ENCODE data around the gene ZCWPW2.

ZCWPW2 gene, protein sequence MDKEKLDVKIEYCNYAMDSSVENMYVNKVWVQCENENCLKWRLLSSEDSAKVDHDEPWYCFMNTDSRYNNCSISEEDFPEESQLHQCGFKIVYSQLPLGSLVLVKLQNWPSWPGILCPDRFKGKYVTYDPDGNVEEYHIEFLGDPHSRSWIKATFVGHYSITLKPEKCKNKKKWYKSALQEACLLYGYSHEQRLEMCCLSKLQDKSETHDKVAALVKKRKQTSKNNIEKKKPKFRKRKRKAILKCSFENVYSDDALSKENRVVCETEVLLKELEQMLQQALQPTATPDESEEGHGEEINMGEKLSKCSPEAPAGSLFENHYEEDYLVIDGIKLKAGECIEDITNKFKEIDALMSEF

DNA sequence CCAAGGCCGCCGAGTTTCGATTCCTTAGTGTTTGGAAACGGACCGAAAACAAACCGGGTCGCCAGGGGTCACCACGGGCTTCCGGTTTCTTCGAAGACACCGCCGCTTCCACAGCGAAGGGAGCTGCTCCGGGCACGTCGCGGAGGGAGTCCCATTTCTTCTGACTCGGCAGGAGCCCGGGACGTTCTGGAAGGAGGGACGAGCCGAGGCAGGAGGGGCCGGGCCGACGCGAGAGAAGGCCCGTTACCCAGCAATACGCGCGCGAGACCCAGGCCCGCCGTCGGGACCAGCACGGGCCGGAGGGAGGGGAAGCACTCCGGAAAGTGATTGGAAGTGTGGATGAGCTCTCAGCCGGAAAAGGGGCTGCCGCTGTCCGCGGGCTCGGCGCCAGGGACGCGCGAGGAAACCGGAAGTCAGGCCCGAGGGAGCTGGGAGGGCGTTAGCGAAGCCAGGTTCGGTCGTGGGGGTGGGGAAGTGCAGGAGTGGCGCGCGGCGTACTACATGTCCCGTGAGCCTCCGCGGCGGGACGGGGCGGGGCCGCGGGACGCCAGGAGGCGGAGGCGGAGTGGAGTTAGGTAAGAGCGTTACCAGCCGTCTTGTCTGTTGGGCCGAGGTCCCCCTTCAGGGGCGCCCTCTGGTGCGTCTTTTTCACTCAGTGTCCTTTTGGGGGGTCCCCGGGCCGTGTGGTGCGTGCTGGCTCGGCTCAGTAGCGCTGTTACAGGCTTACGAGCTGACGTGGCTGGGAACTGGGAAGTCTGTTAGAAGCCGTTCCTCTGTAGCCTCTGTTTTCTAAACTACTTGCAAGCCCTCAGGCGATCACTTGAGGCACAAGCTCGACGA is at the start of gene ZCWPW2, which contains the start of gene AZI2:
TSS of gene ZCWPW2 (plus strand) at position 93 of the 840 bp plus-strand sequence. CDS start 64,348 bp downstream, outside the sequence.
TSS of gene AZI2 (minus strand) at position 196 of the 840 bp plus-strand sequence. CDS start 8,207 bp downstream, outside the sequence.
- DNase-seq, result peak; percentile 94

DNA sequence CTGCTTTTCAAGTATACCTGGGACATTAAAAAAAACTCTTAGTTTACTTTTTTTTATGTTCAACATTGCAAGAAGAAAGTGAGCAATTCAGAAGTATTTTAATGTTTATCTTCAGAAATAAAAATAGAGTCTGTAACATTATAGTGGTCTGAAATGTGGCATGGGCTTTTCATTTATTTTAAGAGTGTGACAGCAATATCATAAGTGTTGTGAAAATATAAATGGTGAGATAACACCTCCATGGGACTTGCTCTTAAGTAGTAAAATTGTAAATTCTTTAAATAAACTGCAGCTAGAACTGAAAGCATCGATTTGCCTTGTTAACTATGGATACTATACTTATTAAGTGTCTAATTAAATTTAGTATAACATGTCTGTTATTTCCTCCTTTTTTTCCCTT is 48.8 kb upstream of the ZCWPW2 start:
- no peak for DNase-seq

DNA sequence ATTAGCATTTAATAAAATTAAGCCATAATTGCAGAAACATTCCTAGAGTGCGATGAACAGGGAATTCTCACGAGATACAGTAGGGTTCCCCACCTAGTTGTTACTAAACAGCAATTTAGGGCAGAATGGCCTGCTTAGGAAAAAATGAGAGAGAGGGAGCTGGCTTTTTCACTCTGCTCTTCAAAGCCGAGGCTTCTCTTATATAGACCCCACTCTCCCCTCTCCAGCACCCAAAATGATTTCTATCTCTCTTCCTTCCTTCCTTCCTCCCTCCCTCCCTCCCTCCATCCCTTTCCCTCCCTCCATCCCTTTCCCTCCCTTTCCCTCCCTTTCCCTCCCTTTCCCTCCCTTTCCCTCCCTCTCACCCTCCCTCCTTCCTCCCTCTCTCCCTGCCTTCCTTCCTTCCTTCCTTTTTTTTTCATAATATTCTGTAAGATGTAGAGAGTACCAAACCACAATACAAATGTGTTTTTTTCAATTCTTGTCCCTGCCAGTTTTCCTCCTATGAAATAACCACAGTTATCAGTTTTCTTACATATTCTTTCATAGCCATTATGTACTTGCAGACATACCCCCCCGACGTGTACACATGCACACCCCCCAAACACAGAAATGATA is 48.1 kb upstream of the ZCWPW2 start:
- no peak for DNase-seq

DNA sequence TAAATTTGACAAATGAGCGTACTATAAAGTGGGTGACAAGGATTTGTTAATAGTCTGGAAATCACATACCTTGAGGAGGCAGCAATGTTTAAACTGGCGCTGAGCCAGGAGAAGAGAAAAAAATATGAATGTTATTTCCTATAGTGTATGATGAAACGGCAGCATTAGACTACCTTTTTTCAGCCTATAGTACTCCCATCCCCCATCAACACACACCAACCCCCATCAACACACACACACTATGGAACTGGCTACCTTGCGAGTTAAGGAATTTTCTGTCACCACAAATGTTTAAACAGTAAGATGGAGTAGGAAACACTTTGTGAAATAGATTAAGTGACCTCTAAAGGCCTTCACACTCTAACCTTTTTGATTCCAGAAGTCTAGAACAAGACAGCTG is 46.8 kb upstream of the ZCWPW2 start:
- no peak for DNase-seq

DNA sequence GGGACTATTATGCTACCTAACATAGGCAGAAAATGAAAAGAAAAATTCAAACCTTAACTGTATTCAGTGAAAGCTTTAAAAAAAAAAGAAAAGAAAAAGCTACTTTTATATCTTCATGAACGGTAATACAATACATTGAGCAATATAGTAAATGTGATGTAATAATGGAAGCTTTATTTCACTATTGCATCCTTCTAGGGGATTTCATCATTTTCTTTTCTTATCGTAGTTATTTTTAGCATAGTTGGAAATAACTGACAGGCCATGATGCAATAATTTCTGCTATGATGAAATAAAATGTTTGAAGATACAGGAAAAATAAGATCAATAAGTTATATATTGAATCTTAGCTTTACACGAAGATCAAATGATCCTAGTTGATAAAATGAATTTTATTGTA is 40.3 kb upstream of the ZCWPW2 start:
- DNase-seq, result no peak

DNA sequence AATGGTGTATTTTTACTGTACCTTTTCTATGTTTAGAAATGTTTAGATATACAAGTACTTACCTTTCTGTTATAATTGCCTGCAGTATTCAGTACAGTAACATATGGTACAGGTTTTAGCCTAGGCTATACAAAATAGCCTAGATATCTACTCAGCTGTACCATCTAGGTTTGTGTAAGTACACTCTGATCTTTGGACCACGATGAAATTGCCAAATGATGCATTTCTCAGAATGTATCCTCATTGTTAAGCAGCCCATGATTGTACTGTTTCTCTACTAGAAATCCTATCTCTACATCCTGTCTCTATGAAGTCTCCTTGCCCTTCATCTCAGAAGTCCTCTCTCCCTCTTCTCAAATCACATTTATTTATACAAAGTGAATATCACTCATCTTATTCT is 32.8 kb upstream of the ZCWPW2 start:
- DNase-seq, result no peak

DNA sequence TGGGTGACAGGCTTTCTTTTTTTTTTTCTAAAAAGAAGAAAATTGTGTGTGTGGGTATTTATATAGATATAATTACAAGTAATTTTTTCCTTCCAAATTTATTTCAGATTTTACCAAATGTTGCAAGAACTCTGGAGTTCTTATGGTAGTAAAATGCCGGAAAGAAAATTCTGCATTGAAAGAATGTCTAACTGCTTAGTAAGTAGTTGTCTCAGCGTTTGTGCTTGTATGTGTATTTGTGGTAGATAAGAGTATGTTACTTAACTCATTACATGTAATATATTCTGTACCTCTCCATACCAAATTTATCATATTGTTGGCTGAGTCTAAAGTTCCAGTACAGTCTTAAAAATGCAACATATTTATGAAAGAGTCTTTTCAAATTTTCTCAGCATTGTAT is 32.3 kb upstream of the ZCWPW2 start:
- DNase-seq, result no peak

DNA sequence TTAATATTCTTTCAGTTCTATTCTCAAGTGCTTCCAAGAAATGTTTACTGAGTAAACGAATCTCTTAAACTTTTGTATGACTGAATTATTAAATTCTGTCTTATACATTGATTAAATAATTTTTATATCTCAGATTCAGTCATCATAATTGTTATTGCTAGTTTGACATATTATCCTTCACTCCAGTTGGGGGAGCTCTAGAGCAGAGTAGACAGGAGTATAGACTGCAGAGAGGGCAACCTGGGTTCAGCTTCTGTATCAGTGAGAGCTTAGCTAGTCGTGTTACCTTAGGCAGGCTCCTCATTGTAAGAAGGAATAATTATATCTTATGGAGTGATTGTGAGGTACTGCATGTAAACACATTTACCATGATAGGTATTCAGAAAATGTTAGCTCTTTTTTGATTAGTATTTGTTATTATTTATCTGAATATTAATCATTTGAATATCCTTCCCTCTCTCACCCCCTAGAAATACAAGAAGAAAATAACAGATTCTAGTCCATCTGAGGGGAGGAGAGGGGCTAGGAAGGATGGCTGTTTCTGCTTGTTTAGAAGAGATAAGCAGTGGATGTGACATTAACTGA is 31.0 kb upstream of the ZCWPW2 start:
- DNase-seq, result peak; percentile 72

DNA sequence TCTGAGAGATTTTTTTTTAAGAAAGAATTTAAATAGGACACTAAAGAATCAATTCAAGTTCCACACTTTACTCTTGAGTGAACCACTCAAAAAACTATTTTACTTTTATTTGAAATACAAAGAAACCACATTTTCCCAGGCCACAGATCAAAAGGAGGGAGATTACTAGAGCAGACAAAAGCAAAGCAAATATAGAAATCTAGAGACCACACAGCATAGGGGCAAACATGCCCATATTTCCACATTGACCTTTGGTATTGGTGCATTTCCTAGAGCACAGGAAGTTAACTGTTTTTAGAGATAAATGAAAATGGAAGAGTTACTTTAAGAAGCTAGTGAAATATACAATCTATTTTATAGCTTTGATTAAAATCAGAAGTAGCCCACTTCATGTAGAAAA is 27.5 kb upstream of the ZCWPW2 start:
- DNase-seq, result no peak

DNA sequence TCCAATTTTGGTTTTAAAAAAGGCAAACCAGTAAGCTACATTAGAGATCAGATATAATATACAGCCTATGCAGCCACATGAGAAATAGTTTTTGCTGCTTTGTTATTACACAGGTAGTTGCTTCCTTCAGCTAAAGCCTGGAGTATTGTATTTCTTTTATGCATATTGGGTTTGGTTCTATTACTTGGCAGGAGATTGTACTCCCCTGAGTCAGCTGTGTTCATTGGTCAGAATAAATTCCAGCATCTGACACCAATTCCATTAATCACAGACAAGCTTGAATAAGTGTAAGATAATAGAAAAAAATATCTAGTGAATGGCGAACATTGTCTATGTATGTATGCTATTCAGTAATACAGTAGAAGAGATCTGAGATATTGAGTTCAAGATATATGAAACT is 26.1 kb upstream of the ZCWPW2 start:
- DNase-seq, result no peak

DNA sequence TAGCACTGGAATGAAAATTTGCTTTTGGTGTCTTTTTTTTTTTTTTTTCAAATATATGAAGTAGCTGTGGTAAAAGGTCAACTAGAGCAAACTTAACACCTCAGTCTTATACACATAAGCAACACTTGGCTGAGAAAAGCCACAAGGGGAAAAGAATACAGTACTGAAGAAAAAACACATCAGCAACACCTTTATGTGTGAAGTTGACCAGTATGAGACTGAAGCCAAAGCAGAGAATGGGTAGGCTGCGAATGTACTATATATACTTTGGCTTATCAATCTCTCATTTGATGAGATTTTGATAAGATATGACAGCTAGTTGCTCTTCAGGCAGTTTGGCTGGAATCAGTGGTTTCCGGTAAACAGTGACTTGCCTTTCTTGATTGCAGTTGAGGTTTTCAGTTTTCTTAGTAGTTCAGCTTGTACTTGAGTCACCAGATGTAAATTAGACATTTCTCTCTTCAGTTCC is 22.0 kb upstream of the ZCWPW2 start:
- DNase-seq, result peak; percentile 67

DNA sequence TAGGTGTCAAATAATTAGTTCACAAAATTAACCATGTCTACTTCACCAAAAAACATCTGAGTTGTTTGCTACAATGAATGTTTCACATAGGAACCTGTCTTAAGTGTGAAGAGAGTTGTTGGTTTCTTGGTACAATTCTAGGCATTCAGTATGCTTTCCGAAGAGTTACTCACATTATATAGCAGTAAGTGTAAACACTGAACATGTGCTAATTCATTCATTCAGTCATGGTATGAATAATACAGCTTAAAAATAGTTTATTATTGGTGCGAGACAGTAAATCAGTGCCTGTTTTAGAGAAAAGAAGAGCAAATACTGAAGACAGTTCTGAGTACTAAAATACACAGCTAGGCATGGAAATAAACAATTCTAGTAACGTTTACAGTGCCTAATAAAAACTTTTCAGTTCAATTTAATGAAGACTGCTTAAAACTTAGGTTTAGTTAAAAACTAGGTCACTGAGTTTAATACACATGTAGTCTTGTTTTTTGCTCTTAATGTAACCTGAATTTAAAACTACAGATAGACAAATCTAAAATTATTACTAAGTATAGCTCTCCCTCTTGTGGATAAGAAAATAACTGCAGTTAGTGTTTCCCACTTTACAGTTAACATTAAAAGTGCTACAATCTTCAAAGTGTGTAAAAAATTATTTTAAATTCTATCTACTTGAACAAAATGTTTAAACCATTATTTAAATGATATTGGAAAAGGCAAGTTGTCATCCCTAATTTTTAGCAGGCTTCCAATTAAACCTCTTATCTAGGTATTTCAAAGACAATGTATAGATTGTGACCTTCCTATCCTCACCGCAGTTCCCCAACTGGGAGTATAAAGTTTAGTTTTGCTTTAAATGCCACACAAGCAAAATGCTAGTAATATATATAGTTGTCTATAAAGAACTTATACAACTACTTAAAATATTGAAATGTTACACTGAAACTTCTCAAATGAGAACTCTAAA is 20.1 kb upstream of the ZCWPW2 start:
- peak; percentile 67 for DNase-seq

DNA sequence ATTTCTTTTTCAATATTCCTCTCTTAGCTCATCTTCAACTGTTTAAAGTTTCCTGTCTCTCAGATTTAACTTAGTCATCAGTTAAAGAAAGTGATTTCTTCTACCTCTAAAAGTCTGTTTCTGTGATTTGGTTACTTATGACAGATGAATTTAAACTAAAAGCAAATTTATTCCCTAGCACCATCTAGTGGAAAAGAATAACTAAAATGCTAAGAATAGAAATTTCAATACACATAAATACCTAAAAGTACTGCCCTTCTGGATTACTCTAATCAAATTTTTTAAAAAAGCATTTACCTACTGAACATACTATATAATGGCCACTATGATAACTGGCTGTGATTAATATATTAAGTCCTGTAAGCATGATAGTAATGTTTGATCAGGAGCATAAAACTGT is 14.0 kb upstream of the ZCWPW2 start:
- DNase-seq, result no peak

DNA sequence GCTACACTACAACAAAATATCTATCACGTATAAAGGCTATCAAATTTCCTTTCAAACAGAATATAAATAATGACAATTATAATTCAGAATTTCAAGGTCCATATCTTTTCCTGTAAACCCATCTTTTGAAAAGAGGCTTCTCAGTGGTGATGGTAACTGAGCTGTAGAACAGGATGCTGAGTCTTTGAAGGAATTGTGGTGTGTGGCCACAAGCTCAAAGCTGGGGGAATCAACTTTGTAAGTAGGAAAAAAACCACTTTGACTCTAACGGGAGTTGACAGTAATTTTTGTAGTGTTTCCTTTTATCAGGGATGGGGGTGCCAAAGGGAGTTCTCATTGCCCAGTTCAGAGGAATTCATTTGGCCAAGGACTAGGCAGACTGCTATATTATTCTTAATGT is 13.3 kb upstream of the ZCWPW2 start:
- no peak for DNase-seq

DNA sequence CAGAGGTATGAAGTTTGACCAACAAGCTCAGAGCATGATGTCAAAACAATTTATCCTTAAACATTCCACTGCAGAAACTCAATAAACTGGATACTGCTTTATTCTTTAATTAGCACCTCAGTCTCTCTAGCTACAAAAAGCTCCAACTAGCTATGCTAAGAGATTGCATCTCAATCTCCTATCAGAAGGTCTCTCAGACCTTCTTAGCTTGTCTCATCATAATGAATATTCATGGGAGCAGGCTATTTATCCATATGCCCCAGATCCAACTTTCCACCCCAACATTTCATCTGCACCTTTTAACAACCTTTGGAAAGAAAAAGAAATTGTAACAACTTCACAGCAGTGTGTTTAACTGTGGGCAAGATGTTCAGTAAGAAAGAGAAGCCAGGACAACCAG is 11.3 kb upstream of the ZCWPW2 start:
- no peak for DNase-seq

DNA sequence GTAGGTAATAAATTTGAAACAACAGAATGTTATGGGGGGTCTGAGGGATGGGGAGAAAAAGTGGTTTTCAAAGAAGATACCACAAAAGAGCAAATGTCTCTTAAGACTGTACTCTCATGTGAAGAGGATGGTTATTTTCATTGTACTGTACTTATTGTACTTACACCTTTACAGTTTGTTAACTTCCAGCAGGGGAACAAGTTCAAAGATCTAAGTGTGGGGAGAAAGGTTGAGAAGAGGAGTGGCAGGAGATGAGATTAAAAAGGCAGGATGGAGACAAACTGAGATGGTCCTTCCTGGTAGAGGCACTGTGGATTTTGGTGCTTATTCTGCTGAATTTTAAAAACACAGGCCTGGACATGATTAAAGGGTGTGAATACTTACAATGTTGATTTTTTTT is 5.4 kb upstream of the ZCWPW2 start:
- no peak for DNase-seq

DNA sequence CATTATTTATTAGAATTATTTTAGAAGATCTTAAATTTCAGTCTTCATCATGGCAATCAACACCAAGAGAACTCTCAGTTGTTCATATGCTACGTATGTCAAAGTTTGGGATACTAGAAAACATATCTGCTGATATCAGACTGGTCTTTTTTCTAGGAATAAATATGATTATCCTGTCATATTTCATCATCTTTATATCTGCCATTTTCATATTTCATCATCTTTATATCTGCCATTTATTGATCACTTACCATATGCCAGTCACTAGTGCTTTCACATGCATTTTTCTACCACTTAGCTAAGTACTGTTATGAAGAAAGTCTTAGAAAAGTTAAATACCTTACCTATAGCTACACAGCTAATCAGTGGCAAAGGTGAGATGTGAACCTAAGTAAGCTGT is 2.8 kb upstream of the ZCWPW2 start:
- DNase-seq, result no peak

DNA sequence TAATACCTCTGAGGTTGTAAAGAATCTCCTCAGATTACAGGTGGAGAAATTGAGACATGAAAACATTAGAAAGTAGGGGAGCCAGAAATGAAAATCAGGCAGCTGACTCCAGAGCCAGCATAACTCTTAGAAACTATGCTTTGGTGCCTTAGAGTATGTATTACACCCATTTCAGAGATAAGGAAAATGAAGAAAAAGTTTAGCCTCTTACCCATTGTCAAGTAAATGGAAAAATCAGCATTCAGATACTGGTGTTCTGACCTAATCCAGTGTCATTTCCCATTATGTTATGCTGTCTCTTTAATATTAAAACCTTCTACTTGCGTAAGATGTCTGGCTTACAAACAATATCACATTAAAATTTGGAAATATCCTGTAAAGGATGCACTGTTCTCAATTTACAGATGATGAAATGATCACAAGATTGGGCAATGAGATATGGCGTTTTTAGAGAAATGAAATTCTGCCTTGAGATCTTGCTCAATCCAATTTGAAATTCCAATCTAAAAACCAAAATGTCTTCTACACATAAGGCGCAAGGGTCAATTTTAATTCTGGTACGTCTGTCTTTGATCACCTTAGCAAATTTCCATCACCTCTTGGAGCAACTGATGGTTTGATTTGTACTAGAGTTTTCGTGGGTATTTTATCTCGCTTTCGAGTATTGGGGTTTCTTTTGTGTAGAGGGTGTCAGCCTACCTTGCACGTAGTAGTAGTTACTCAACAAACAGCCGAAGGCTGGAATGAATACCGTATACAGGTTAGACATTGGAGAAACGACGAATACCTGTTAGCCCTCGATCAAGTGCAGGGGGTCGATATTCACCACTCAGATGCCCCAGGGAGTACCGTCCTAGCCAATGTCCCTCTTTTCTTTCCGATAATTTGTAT is 902 bp upstream of the ZCWPW2 start:
- DNase-seq, result peak; percentile 17

DNA sequence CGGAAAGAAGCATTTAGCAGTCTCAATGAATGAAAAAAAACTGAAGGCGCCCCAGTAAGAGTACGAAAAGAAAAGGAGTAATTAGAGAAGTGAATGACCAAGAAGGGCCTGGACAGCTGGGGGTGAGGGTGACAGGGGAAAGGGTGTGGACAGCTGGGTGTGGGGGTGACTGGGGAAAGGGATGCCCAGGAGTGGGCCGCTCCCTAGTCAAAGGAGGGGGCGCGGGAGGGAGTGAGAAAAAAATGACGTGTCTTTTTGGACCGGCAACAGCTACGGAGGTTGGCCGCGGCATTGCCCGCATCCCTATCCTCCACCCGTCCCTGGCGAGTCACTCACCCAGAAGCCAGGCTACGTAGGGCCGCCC is 274 bp upstream of the ZCWPW2 start:
- DNase-seq, result no peak

DNA sequence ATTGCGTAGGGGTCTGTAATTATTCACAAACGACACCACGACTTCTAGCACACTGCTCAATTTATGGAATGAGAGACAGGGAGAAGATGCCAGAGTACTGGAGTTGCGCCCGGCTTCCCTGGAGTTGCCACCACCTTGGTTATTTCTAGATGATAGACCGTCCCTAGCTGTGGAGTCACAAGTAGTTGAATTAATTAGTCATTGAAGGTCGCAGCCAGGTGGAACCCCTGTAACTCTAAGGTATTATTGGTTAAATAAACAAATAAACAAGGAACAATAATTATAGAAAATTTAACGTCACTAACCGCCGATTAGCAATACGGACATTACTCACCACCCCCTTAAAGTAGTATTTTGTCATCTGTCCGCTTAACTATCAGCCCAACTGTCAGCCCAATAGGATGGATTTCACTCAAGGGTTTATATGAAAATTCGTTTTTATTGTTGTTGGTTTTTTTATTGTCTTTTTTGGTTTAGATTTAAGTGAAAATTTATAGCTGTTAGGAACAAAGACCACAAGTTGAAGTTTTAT is 1.0 kb downstream of the ZCWPW2 start:
- no peak for DNase-seq

DNA sequence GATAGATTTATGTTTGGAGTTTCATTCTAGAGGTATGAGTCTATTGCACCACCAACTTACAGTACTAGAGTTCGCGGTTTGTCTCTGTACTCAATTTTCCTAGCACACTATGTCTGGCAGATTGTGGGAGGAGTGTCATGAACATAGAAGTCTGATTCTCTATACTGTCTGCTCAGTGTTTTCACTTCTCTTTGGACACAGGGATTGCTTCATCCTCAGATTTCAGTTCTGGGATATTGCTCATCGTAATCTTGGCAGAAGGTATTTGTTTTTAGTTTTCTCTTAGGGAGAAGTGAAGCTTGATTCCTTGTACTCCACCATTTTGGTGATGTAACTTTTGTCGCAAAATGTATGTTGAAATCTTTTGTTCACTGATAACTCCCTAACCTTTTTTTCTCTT is 27.9 kb downstream of the ZCWPW2 start:
- DNase-seq, result no peak
